Fibroblast of the aortic adventitia (primary cell): ENCODE results near the gene OPCML. TPM values are rescaled to one million over a fixed set of nuclear protein-coding genes. Genes with fewer than 3 reads are reported as not detected.

Experiments used
- DNase-seq: peaks from one replicate; pipeline ENCODE4 v3.0.0-alpha.2; 2010; ENCODE audit warnings: low read depth
- H3K4me3 ChIP-seq: 2 replicates; pipeline ENCODE4 v1.5.1; 2011; ENCODE audit warnings: low read depth, mild to moderate bottlenecking, control low read depth, low read length, moderate library complexity
- CTCF ChIP-seq: IDR thresholded peaks from 2 replicates; pipeline ENCODE4 v1.5.1; 2011; ENCODE audit warnings: mild to moderate bottlenecking, low read length, control low read depth, inconsistent platforms; ENCODE audit not compliant: insufficient read depth
- total RNA-seq: library from RNA; depleted of rRNA; stranded (reverse); fragments of >200 nt; gene quantifications from 2 replicates; pipeline ENCODE4 v1.2.3, GENCODE V29; 2012; ENCODE audit warnings: low replicate concordance

The OPCML gene
- total RNA-seq, 1 donor = 0.18 TPM

GRCh38 chr11:133046252-133046651 lies 486.0 kb downstream of the OPCML start:
- no peak for TF ChIP-seq CTCF
- no peak overlapping the region for H3K4me3 ChIP-seq
- no peak for DNase-seq

GRCh38 chr11:133041928-133042882 lies 490.1 kb downstream of the OPCML start:
- no peak for DNase-seq
- H3K4me3 ChIP-seq = no peak overlapping the region
- no peak for TF ChIP-seq CTCF

GRCh38 chr11:133041181-133041580 lies 491.1 kb downstream of the OPCML start:
- TF ChIP-seq CTCF = no peak
- no peak for DNase-seq
- no peak overlapping the region for H3K4me3 ChIP-seq

- no peak for DNase-seq
- no peak for TF ChIP-seq CTCF
- no peak overlapping the region for H3K4me3 ChIP-seq
Observed at GRCh38 chr11:133040289-133040900, 491.9 kb downstream of the OPCML start.

GRCh38 chr11:133038850-133039249 lies 493.5 kb downstream of the OPCML start:
- DNase-seq = no peak
- no peak for TF ChIP-seq CTCF
- H3K4me3 ChIP-seq = no peak overlapping the region

GRCh38 chr11:133034929-133035328 lies 497.4 kb downstream of the OPCML start:
- TF ChIP-seq CTCF = no peak
- no peak for DNase-seq
- no peak overlapping the region for H3K4me3 ChIP-seq
